HEK293 (cell line): ENCODE results near the gene AP1S1.

Source experiments
- MZF1 ChIP-seq: fragments of 450-650 bp; formaldehyde crosslinking; IDR thresholded peaks from 2 replicates; pipeline ENCODE4 v1.5.1; 2017; ENCODE audit warnings: missing biosample characterization, missing genetic modification characterization, borderline replicate concordance
- TCF7L2 ChIP-seq: IDR thresholded peaks from 2 replicates; pipeline ENCODE4 v1.6.1; 2011; ENCODE audit warnings: low read depth, mild to moderate bottlenecking, inconsistent platforms, low read length, moderate library complexity, borderline replicate concordance
- YY1 ChIP-seq: fragments of 450-650 bp; formaldehyde crosslinking; IDR thresholded peaks from 2 replicates; pipeline ENCODE4 v1.5.1; 2018; ENCODE audit warnings: missing biosample characterization, missing genetic modification characterization
- ZFP41 ChIP-seq: fragments of 450-650 bp; formaldehyde crosslinking; IDR thresholded peaks from 2 replicates; pipeline ENCODE4 v1.5.1; 2016; ENCODE audit warnings: missing biosample characterization, missing genetic modification characterization, borderline replicate concordance
- ZNF121 ChIP-seq: fragments of 450-650 bp; formaldehyde crosslinking; IDR thresholded peaks from 2 replicates; pipeline ENCODE4 v1.5.1; 2016; ENCODE audit warnings: missing biosample characterization, missing genetic modification characterization
- ZNF18 ChIP-seq: fragments of 450-650 bp; formaldehyde crosslinking; IDR thresholded peaks from 2 replicates; pipeline ENCODE4 v1.5.1; 2016; ENCODE audit warnings: missing biosample characterization, missing genetic modification characterization
- ZNF223 ChIP-seq: fragments of 450-650 bp; formaldehyde crosslinking; IDR thresholded peaks from 2 replicates; pipeline ENCODE4 v1.5.1; 2016; ENCODE audit warnings: missing biosample characterization, missing genetic modification characterization
- ZNF341 ChIP-seq: fragments of 450-650 bp; formaldehyde crosslinking; IDR thresholded peaks from 2 replicates; pipeline ENCODE4; 2016; ENCODE audit warnings: low read depth, missing biosample characterization, missing genetic modification characterization
- ZNF791 ChIP-seq: fragments of 450-650 bp; formaldehyde crosslinking; IDR thresholded peaks from 2 replicates; pipeline ENCODE4 v1.5.1; 2016; ENCODE audit warnings: missing biosample characterization, missing genetic modification characterization
- ZNF837 ChIP-seq: fragments of 450-650 bp; formaldehyde crosslinking; IDR thresholded peaks from 2 replicates; pipeline ENCODE4 v1.5.1; 2016; ENCODE audit warnings: missing biosample characterization, missing genetic modification characterization
- ZSCAN4 ChIP-seq: fragments of 450-650 bp; formaldehyde crosslinking; IDR thresholded peaks from 2 replicates; pipeline ENCODE4 v1.5.1; 2017; ENCODE audit warnings: missing biosample characterization, missing genetic modification characterization
- TF ChIP-seq, protein P1 (sequence below): fragments of 450-650 bp; formaldehyde crosslinking; IDR thresholded peaks from 2 replicates; pipeline ENCODE4 v1.5.1; 2016; ENCODE audit warnings: missing biosample characterization, missing genetic modification characterization

DNA sequence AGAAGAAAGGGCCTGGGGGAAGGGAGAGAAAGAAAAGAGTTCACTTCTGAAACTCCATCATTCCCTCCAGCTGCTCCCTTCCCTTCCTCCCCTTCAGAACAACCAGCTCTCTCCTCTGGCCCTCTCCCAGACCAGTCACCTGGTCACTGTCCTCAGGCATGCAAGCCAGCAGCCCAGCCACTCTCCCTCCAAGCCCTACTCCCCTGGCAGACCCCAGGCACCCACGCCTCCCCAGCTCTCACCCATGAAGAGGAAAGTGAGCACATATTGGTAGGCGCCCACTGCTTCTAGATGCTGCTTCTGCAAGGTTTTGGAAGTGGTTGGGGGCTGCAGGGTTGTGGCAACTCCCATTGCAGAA lies 46.2 kb downstream of the AP1S1 start:
- no peak for TF ChIP-seq TCF7L2
- TF ChIP-seq ZNF121 (tag by site-specific recombination): no peak
- no peak for TF ChIP-seq ZNF341 (tag by site-specific recombination)
- TF ChIP-seq, protein P1, sequence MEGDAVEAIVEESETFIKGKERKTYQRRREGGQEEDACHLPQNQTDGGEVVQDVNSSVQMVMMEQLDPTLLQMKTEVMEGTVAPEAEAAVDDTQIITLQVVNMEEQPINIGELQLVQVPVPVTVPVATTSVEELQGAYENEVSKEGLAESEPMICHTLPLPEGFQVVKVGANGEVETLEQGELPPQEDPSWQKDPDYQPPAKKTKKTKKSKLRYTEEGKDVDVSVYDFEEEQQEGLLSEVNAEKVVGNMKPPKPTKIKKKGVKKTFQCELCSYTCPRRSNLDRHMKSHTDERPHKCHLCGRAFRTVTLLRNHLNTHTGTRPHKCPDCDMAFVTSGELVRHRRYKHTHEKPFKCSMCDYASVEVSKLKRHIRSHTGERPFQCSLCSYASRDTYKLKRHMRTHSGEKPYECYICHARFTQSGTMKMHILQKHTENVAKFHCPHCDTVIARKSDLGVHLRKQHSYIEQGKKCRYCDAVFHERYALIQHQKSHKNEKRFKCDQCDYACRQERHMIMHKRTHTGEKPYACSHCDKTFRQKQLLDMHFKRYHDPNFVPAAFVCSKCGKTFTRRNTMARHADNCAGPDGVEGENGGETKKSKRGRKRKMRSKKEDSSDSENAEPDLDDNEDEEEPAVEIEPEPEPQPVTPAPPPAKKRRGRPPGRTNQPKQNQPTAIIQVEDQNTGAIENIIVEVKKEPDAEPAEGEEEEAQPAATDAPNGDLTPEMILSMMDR (tag by site-specific recombination): no peak
- TF ChIP-seq ZNF223 (tag by site-specific recombination): no peak
- TF ChIP-seq ZNF18 (tag by site-specific recombination): no peak
- no peak for TF ChIP-seq MZF1 (tag by site-specific recombination)
- no peak for TF ChIP-seq ZNF791 (tag by site-specific recombination)
- no peak for TF ChIP-seq YY1 (tag by site-specific recombination)
- no peak for TF ChIP-seq ZNF837 (tag by site-specific recombination)
- no peak for TF ChIP-seq ZSCAN4 (tag by site-specific recombination)
- TF ChIP-seq ZFP41 (tag by site-specific recombination): no peak
